SK-N-SH (cell line): Measurements from ENCODE around the gene DUSP2. TPM values are rescaled to one million over a fixed set of nuclear protein-coding genes. Genes with fewer than 3 reads are reported as not detected.
A peak's percentile ranks its signal among the peaks of the same experiment; 100 is the strongest.

Source experiments
- CTCF ChIA-PET: fragments of 300-600, 350-600 bp; formaldehyde crosslinking; extraction: SDS; loops from one replicate; lab custom pipeline; 2021; lab: Yijun Ruan, JAX
- POLR2A ChIA-PET: fragments of 350-600 bp; sonication (Branson Sonifier 250); formaldehyde crosslinking; extraction: SDS; loops from one replicate; lab custom pipeline; 2020; ENCODE audit warnings: antibody characterized with exemption, inconsistent platforms; lab: Yijun Ruan, JAX
- DNase-seq: peaks from one replicate; pipeline ENCODE4 v3.0.0; 2012
- H2AFZ ChIP-seq: fragments of 200-600 bp; sonication (generic); 2 replicates; pipeline ENCODE4 v1.8.1; 2016; ENCODE audit warnings: antibody characterized with exemption, mild to moderate bottlenecking, low read depth
- H3F3A ChIP-seq: fragments of 200-600 bp; sonication (generic); replicated peaks from 2 replicates; pipeline ENCODE3; 2016; ENCODE audit warnings: antibody characterized with exemption, mild to moderate bottlenecking; ENCODE audit not compliant: insufficient read depth
- H3K27ac ChIP-seq, 2 experiments: fragments of 200-500 bp in 1 of 2; fragments of 200-600 bp in 1 of 2; sonication (Bioruptor generic) in 1 of 2; sonication (generic), shearing (Covaris generic) in 1 of 2; 2 replicates each; pipeline versions ENCODE4 v1.5.1 to v1.6.1; 2014 to 2016; ENCODE audit warnings: low read depth in 2 of 2, inconsistent platforms in 1 of 2, low read length in 1 of 2, mild to moderate bottlenecking in 1 of 2, mixed read lengths in 1 of 2
- H3K27me3 ChIP-seq: fragments of 200-600 bp; sonication (generic), shearing (Covaris generic); 2 replicates; pipeline ENCODE4 v1.6.1; 2016; ENCODE audit warnings: mixed run types; ENCODE audit not compliant: insufficient read depth
- H3K36me3 ChIP-seq, 2 experiments: fragments of 200-500 bp in 1 of 2; fragments of 200-600 bp in 1 of 2; sonication (Bioruptor generic) in 1 of 2; sonication (generic) in 1 of 2; replicated peaks in 1 of 2; 2 replicates each; pipeline versions ENCODE3 to v1.5.1; 2014 to 2016; ENCODE audit warnings: low read length in 1 of 2, mild to moderate bottlenecking in 1 of 2; ENCODE audit not compliant: insufficient read depth in 2 of 2, control insufficient read depth in 1 of 2
- H3K4me1 ChIP-seq, 2 experiments: fragments of 200-500 bp in 1 of 2; fragments of 200-600 bp in 1 of 2; sonication (Bioruptor generic) in 1 of 2; sonication (generic), shearing (Covaris generic) in 1 of 2; 2 replicates each; pipeline versions ENCODE4 v1.5.1 to v1.6.1; 2014 to 2016; ENCODE audit warnings: low read depth in 1 of 2, low read length in 1 of 2, mixed run types in 1 of 2; ENCODE audit not compliant: insufficient read depth in 2 of 2, control insufficient read depth in 1 of 2
- H3K4me2 ChIP-seq: fragments of 200-600 bp; sonication (generic), shearing (Covaris generic); 2 replicates; pipeline ENCODE4 v1.6.1; 2017; ENCODE audit warnings: mixed run types
- H3K4me3 ChIP-seq, 2 experiments: fragments of 200-500 bp in 1 of 2; fragments of 200-600 bp in 1 of 2; sonication (Bioruptor generic) in 1 of 2; sonication (generic), shearing (Covaris generic) in 1 of 2; 2 replicates each; pipeline versions ENCODE4 v1.5.1 to v1.8.1; 2014 to 2016; ENCODE audit warnings: low read depth in 2 of 2, inconsistent platforms in 1 of 2, low read length in 1 of 2, mild to moderate bottlenecking in 1 of 2, mixed read lengths in 1 of 2, moderate library complexity in 1 of 2
- H3K79me2 ChIP-seq: fragments of 200-600 bp; sonication (generic); 2 replicates; pipeline ENCODE4 v1.8.1; 2017; ENCODE audit warnings: mild to moderate bottlenecking; ENCODE audit not compliant: insufficient read depth
- H3K9ac ChIP-seq: fragments of 200-600 bp; sonication (generic); 2 replicates; pipeline ENCODE4 v1.6.1; 2017; ENCODE audit warnings: mixed run types
- H3K9me2 ChIP-seq: fragments of 200-600 bp; sonication (generic); 2 replicates; pipeline ENCODE4 v1.6.1; 2017; ENCODE audit warnings: mixed run types
- H3K9me3 ChIP-seq: fragments of 200-600 bp; sonication (generic); 2 replicates; pipeline ENCODE4 v1.6.1; 2017; ENCODE audit warnings: mixed run types, mild to moderate bottlenecking, moderate library complexity
- H4K20me1 ChIP-seq: fragments of 200-600 bp; sonication (generic); 2 replicates; pipeline ENCODE4 v1.6.1; 2017; ENCODE audit warnings: mild to moderate bottlenecking, mixed run types; ENCODE audit not compliant: insufficient read depth
- EP300 ChIP-seq, 2 experiments: IDR thresholded peaks; 2 replicates each; pipeline versions ENCODE4 v1.4.0 to v1.6.1; 2012; ENCODE audit warnings: borderline replicate concordance in 1 of 2, low read depth in 1 of 2, low read length in 1 of 2
- EZH2phosphoT487 ChIP-seq: fragments of 200-600 bp; sonication (generic); IDR thresholded peaks from 2 replicates; pipeline ENCODE4 v1.6.1; 2017; ENCODE audit warnings: low read depth, mixed run types, mild to moderate bottlenecking, antibody characterized with exemption, moderate library complexity, borderline replicate concordance
- FOXJ3 ChIP-seq: sonication (generic); formaldehyde crosslinking; IDR thresholded peaks from 2 replicates; pipeline ENCODE4 v1.5.1; 2020; ENCODE audit warnings: mild to moderate bottlenecking, missing genetic modification reagents
- FOXM1 ChIP-seq: IDR thresholded peaks from 2 replicates; pipeline ENCODE4 v1.4.0; 2012; ENCODE audit warnings: low read depth, mild to moderate bottlenecking
- GATA2 ChIP-seq: sonication (generic); formaldehyde crosslinking; IDR thresholded peaks from 2 replicates; pipeline ENCODE4 v1.5.0; 2020; ENCODE audit warnings: mild to moderate bottlenecking, missing genetic modification reagents
- MXI1 ChIP-seq: IDR thresholded peaks from 2 replicates; pipeline ENCODE4 v1.6.1; 2012; ENCODE audit warnings: mild to moderate bottlenecking, low read depth, low read length, improper control_type of control experiment
- POLR2AphosphoS5 ChIP-seq: IDR thresholded peaks from 2 replicates; pipeline ENCODE4 v1.6.1; 2012; ENCODE audit warnings: low read depth, low read length
- RXRA ChIP-seq: IDR thresholded peaks from 2 replicates; pipeline ENCODE4 v1.4.0; 2012; ENCODE audit warnings: low read depth, mild to moderate bottlenecking, borderline replicate concordance
- WGBS: methylation state at CpG from one replicate; pipeline ENCODE4 v1.1.6; 2017; ENCODE audit warnings: low lambda C conversion rate; 5-methylcytosine and 5-hydroxymethylcytosine counted together
- polyA plus RNA-seq, 3 experiments: library from polyadenylated mRNA; depleted of rRNA; stranded (reverse); fragments of >200 nt; gene quantifications; 2 replicates each; pipeline ENCODE4 v1.2.3, GENCODE V29; 2012
- TF ChIP-seq, protein P1 (sequence below): IDR thresholded peaks from 2 replicates; pipeline ENCODE4 v1.4.0; 2012; ENCODE audit warnings: low read depth, borderline replicate concordance
- TF ChIP-seq, protein P2 (sequence below): IDR thresholded peaks from 2 replicates; pipeline ENCODE4 v1.4.0; 2012; ENCODE audit warnings: low read depth
- TF ChIP-seq, protein P3 (sequence below): IDR thresholded peaks from 2 replicates; pipeline ENCODE4 v1.4.0; 2012; ENCODE audit warnings: low read depth, borderline replicate concordance
- TF ChIP-seq, protein P4 (sequence below): fragments of 150-350 bp; IDR thresholded peaks from 2 replicates; pipeline ENCODE4 v1.6.1; 2016; ENCODE audit warnings: mild to moderate bottlenecking, low read depth, low read length
- TF ChIP-seq, protein P5 (sequence below): fragments of 200-600 bp; sonication (generic); IDR thresholded peaks from 2 replicates; pipeline ENCODE4 v1.6.1; 2017; ENCODE audit warnings: antibody characterized with exemption, mild to moderate bottlenecking, moderate library complexity
- TF ChIP-seq, protein P6 (sequence below): IDR thresholded peaks from 2 replicates; pipeline ENCODE4; 2012

Gene DUSP2
- polyA plus RNA-seq, 1 of the 3 experiments (the other 2 are of a cell fraction), result 0.79 TPM

DNA sequence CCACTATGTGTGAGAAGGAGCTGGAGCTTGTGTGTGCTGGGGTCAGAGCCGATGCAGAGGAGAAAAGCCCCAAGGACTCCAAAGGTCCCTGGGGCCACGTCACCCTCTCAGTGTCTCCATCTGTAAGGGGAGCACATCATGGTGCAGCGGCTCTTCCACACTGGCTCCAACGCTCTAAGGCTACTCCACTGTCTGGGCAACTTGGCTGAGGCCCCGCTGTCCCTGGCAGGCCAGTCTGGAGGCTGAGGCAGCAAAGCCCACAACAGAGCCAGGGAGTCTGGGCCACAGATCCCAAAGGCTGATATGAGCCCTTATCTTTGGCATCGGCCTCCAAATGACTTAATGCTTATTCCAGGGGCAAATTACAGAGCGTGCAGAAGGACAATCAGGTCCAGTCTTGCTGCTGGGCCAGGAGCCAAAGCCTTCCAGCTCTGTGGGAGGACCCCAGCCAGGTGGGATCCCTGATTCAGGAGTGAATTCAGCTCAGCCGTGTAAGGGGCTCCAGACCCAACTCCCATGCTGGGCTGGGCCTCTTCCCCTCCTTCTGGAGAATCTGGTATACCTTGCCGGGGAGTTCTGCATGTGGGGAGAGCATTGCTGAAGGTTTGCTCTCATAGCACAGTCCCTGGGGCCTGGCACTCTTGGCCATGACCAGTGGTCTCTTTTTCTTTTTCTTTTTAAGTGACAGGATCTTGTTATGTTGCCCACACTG is 1.8 kb upstream of the DUSP2 start (continued):
- peak; percentile 100 for TF ChIP-seq GATA2 (CRISPR knock-in tag)
- TF ChIP-seq, protein P1, sequence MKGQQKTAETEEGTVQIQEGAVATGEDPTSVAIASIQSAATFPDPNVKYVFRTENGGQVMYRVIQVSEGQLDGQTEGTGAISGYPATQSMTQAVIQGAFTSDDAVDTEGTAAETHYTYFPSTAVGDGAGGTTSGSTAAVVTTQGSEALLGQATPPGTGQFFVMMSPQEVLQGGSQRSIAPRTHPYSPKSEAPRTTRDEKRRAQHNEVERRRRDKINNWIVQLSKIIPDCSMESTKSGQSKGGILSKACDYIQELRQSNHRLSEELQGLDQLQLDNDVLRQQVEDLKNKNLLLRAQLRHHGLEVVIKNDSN, result no peak
- TF ChIP-seq EP300 (IDR thresholded peaks at IDR 0.05; ENCODE audit: borderline replicate concordance in 1 of 2, low read depth in 1 of 2, low read length in 1 of 2), result peak; percentile 92 to 98
- TF ChIP-seq MXI1, result peak; percentile 61
- peak; percentile 91 for TF ChIP-seq FOXJ3 (CRISPR knock-in tag)
- TF ChIP-seq, protein P2, sequence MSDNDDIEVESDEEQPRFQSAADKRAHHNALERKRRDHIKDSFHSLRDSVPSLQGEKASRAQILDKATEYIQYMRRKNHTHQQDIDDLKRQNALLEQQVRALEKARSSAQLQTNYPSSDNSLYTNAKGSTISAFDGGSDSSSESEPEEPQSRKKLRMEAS, result peak; percentile 69
- TF ChIP-seq, protein P3, sequence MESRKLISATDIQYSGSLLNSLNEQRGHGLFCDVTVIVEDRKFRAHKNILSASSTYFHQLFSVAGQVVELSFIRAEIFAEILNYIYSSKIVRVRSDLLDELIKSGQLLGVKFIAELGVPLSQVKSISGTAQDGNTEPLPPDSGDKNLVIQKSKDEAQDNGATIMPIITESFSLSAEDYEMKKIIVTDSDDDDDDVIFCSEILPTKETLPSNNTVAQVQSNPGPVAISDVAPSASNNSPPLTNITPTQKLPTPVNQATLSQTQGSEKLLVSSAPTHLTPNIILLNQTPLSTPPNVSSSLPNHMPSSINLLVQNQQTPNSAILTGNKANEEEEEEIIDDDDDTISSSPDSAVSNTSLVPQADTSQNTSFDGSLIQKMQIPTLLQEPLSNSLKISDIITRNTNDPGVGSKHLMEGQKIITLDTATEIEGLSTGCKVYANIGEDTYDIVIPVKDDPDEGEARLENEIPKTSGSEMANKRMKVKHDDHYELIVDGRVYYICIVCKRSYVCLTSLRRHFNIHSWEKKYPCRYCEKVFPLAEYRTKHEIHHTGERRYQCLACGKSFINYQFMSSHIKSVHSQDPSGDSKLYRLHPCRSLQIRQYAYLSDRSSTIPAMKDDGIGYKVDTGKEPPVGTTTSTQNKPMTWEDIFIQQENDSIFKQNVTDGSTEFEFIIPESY, result peak; percentile 56; the same call in 1 of the 2 replicates
- TF ChIP-seq RXRA, result peak; percentile 95; the same call in 1 of the 2 replicates

GRCh38 chr2:96146153-96146880 is 1.1 kb upstream of the DUSP2 start:
- no peaks in the 10 kb centered on the region for H3K9me3 ChIP-seq
- peaks cover 29% of the 10 kb centered on the region for H3F3A ChIP-seq
- ChIA-PET CTCF (interaction anchor here (0.9 to 4.4 kb wide), 8 partner anchors 8 to 154 kb away, joined by 3 to 28 read pairs (median 6); partner anchors contain the start of genes ADRA2B, ASTL and CIAO1), POLR2A (no interaction called here)
- peak overlapping the region; percentile 37; the same call in 1 of the 2 replicates for H2AFZ ChIP-seq
- H3K4me1 ChIP-seq, result peaks cover 33 to 58% of the 10 kb centered on the region in 2 experiments
- H4K20me1 ChIP-seq, result no peaks in the 10 kb centered on the region
- no peaks in the 10 kb centered on the region for H3K27me3 ChIP-seq
- TF ChIP-seq GATA2 (CRISPR knock-in tag) (no peak), POLR2AphosphoS5 (no peak), EZH2phosphoT487 (no peak), FOXM1 (no peak)
- TF ChIP-seq, protein P2, result no peak
- TF ChIP-seq, protein P4, sequence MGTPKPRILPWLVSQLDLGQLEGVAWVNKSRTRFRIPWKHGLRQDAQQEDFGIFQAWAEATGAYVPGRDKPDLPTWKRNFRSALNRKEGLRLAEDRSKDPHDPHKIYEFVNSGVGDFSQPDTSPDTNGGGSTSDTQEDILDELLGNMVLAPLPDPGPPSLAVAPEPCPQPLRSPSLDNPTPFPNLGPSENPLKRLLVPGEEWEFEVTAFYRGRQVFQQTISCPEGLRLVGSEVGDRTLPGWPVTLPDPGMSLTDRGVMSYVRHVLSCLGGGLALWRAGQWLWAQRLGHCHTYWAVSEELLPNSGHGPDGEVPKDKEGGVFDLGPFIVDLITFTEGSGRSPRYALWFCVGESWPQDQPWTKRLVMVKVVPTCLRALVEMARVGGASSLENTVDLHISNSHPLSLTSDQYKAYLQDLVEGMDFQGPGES, result no peak
- TF ChIP-seq, protein P5, sequence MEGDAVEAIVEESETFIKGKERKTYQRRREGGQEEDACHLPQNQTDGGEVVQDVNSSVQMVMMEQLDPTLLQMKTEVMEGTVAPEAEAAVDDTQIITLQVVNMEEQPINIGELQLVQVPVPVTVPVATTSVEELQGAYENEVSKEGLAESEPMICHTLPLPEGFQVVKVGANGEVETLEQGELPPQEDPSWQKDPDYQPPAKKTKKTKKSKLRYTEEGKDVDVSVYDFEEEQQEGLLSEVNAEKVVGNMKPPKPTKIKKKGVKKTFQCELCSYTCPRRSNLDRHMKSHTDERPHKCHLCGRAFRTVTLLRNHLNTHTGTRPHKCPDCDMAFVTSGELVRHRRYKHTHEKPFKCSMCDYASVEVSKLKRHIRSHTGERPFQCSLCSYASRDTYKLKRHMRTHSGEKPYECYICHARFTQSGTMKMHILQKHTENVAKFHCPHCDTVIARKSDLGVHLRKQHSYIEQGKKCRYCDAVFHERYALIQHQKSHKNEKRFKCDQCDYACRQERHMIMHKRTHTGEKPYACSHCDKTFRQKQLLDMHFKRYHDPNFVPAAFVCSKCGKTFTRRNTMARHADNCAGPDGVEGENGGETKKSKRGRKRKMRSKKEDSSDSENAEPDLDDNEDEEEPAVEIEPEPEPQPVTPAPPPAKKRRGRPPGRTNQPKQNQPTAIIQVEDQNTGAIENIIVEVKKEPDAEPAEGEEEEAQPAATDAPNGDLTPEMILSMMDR, result no peak
- TF ChIP-seq, protein P3, result no peak
- TF ChIP-seq, protein P6, sequence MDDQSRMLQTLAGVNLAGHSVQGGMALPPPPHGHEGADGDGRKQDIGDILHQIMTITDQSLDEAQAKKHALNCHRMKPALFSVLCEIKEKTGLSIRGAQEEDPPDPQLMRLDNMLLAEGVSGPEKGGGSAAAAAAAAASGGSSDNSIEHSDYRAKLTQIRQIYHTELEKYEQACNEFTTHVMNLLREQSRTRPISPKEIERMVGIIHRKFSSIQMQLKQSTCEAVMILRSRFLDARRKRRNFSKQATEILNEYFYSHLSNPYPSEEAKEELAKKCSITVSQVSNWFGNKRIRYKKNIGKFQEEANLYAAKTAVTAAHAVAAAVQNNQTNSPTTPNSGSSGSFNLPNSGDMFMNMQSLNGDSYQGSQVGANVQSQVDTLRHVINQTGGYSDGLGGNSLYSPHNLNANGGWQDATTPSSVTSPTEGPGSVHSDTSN, result no peak
- TF ChIP-seq, all 33 proteins: peak for 0
- Histone ChIP-seq H3K27ac (peak overlapping the region; percentile 88 to 95), H3K79me2 (peaks cover 12% of the 10 kb centered on the region; the same call in 1 of the 2 replicates), H3K4me2 (peak overlapping the region; percentile 69), H3K9ac (peak overlapping the region; percentile 62; the same call in 1 of the 2 replicates), H3K36me3 (no peaks in the 10 kb centered on the region), H3K9me2 (no peaks in the 10 kb centered on the region), H3K4me3 (no peak overlapping the region; a peak in 1 of 4 replicates)
- 45% methylated on average over 6 of the region's 20 CpGs for WGBS
- peak; percentile 57 for DNase-seq
